ENCODE results near the gene TTYH3. TPM values are rescaled to one million over a fixed set of nuclear protein-coding genes. Genes with fewer than 3 reads are reported as not detected.

The TTYH3 gene
- total and polyA plus RNA-seq, 2 experiments from 2014 or later, result 46.3 to 108 TPM

DNA sequence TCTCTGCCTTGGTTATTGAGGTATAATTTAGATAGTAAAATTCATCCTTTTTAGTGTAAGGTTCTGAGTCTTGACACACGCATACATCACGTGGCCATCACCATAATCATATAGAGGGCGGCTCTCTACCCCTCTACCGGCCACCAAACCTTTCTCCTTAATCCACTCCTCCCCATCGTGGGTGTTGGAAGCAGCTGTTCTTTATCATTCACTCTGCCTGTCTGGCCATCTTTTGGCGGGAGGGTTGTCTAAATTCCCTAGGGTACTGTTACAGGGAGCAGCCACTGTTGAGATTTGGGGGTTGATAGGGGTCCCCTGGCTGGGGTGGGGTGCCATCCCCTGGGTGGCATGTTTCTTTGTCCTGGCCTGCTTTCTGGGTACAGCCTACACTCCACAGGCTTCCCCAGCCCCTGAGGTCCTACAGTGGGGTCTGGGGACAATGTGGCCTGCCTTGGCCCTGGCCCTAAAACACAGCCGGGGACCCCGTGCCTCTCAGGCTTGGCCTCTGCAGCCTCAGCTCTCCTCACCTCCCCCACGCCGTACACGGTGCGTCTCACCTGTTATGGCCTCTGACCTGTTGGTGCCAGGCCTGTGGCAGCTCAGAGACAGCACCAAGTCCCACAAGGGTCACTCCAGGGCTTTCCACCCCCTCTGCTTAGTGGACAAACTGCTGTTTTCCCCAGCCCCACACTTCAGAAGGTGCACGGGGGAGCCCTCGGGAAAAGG, 73.7 kb downstream of the TTYH3 start:
- Histone ChIP-seq H2AFZ (no peak overlapping the region), H4K20me1 (ENCODE audit: insufficient read depth, poor library complexity, severe bottlenecking) (no peaks in the 10 kb centered on the region), H3K4me3 (no peak overlapping the region), H3K4me2 (no peak overlapping the region), H3K4me1 (ENCODE audit: insufficient read depth) (peaks cover 4% of the 10 kb centered on the region), H3K27ac (no peak overlapping the region), H3K9me3 (ENCODE audit: low read depth) (no peaks in the 10 kb centered on the region), H3K9me2 (replicated peaks; ENCODE audit: insufficient read depth) (no peaks in the 10 kb centered on the region), H3K79me2 (no peaks in the 10 kb centered on the region), H3K27me3 (no peaks in the 10 kb centered on the region), H3K36me3 (replicated peaks; ENCODE audit: insufficient read depth, low read depth) (no peaks in the 10 kb centered on the region)
- DNase-seq (ENCODE audit: low spot score), result no peak
- WGBS (ENCODE audit: low lambda C conversion rate, missing lambda C conversion rate), result 82% methylated on average over 14 of the region's 14 CpGs
- TF ChIP-seq EZH2phosphoT487 (IDR thresholded peaks at IDR 0.05; ENCODE audit: low read depth, severe bottlenecking, unreplicated experiment), result no peak
- no peak for TF ChIP-seq CTCF (IDR thresholded peaks at IDR 0.05; ENCODE audit: poor library complexity)
- TF ChIP-seq EZH2 (IDR thresholded peaks at IDR 0.05; ENCODE audit: borderline replicate concordance), result no peak

GRCh38 chr7:2706685-2707126, 74.9 kb downstream of the TTYH3 start:
- no peak overlapping the region for H3K27ac ChIP-seq
- no peaks in the 10 kb centered on the region for H3K9me2 ChIP-seq (replicated peaks; ENCODE audit: insufficient read depth)
- H3K4me2 ChIP-seq, result no peak overlapping the region
- H3K27me3 ChIP-seq, result no peaks in the 10 kb centered on the region
- H3K36me3 ChIP-seq (replicated peaks; ENCODE audit: insufficient read depth, low read depth), result no peaks in the 10 kb centered on the region
- H3K4me3 ChIP-seq, result no peak overlapping the region
- no peak overlapping the region for H2AFZ ChIP-seq
- no peaks in the 10 kb centered on the region for H3K9me3 ChIP-seq (ENCODE audit: low read depth)
- TF ChIP-seq CTCF (IDR thresholded peaks at IDR 0.05; ENCODE audit: poor library complexity) (no peak), EZH2 (IDR thresholded peaks at IDR 0.05; ENCODE audit: borderline replicate concordance) (no peak), EZH2phosphoT487 (IDR thresholded peaks at IDR 0.05; ENCODE audit: low read depth, severe bottlenecking, unreplicated experiment) (no peak)
- 32% methylated on average over 6 of the region's 6 CpGs for WGBS (ENCODE audit: low lambda C conversion rate, missing lambda C conversion rate)
- no peak for DNase-seq (ENCODE audit: low spot score)
- no peaks in the 10 kb centered on the region for H3K79me2 ChIP-seq
- peaks cover 4% of the 10 kb centered on the region for H3K4me1 ChIP-seq (ENCODE audit: insufficient read depth)
- no peaks in the 10 kb centered on the region for H4K20me1 ChIP-seq (ENCODE audit: insufficient read depth, poor library complexity, severe bottlenecking)

- H3K4me1 ChIP-seq (ENCODE audit: insufficient read depth), result peaks cover 4% of the 10 kb centered on the region
Measured at GRCh38 chr7:2707481-2707880, 75.7 kb downstream of the TTYH3 start.

More at GRCh38 chr7:2707481-2707880, 75.7 kb downstream of the TTYH3 start:
- Histone ChIP-seq H2AFZ (no peak overlapping the region), H3K27me3 (no peaks in the 10 kb centered on the region), H3K36me3 (replicated peaks; ENCODE audit: insufficient read depth, low read depth) (no peaks in the 10 kb centered on the region), H3K27ac (no peak overlapping the region), H4K20me1 (ENCODE audit: insufficient read depth, poor library complexity, severe bottlenecking) (no peaks in the 10 kb centered on the region), H3K4me3 (no peak overlapping the region), H3K9me3 (ENCODE audit: low read depth) (no peaks in the 10 kb centered on the region), H3K4me2 (no peak overlapping the region), H3K9me2 (replicated peaks; ENCODE audit: insufficient read depth) (no peaks in the 10 kb centered on the region), H3K79me2 (no peaks in the 10 kb centered on the region)
- WGBS (ENCODE audit: low lambda C conversion rate, missing lambda C conversion rate), result 74% methylated on average over 8 of the region's 8 CpGs
- TF ChIP-seq EZH2phosphoT487 (IDR thresholded peaks at IDR 0.05; ENCODE audit: low read depth, severe bottlenecking, unreplicated experiment) (no peak), EZH2 (IDR thresholded peaks at IDR 0.05; ENCODE audit: borderline replicate concordance) (no peak), CTCF (IDR thresholded peaks at IDR 0.05; ENCODE audit: poor library complexity) (no peak)
- DNase-seq (ENCODE audit: low spot score), result no peak

All from hepatocyte (in vitro differentiated cells).